Measurements from ENCODE around the gene PPP1R12A.
"Not testable (repeated sequence)": the region's sequence is repeated elsewhere in the genome, so short reads cannot be mapped to it uniquely, and the experiment has no call there.

PPP1R12A gene

DNA sequence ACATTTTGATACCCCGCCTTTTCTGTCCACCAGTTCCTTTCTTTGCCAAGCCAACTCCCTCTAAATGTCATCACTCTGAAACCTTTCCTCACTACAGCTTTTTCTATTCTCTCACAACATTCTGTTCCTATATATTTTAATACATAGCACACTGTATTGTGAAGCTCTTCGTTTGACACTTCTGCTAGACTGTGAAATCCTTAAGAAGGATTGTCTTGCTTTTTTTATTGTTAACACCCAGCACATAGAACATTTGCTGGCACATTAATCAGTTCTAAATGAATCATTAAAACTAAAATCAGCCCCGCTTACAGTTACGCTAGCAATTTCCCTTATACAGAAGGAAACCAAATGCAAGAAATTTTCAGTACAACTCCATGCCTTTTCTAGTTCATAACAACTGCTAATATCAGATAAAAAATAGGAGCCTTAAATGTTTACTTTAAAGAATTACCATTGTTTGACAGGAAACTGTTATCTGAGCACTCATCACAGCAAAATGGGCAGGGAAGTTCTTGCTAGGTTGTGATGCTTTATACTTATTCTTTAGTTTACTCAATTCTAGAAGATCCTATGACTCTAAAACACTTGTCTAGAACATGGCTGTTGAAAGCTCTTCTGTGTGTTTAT is 93.5 kb downstream of the PPP1R12A start:
- DNase-seq: no peak

DNA sequence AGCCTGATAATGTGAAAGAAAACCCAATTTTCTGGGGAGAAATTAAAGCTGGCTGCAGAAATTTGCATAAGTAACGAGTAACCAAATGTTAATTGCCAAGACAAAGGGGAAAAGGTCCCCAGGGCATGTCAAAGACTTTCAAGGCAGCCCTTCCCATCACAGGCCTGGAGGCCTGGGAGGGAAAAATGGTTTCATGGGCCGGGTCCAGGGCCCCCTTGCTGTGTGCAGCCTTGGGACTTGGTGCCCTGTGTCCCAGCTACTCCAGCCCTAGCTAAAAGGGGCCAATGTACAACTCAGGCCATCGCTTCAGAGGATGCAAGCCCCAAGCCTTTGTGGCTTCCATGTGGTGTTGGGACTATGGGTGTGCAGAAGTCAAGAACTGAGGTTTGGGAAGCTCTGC is 96.5 kb downstream of the PPP1R12A start:
- DNase-seq: no peak

GRCh38 chr12:79837575-79837974 is 97.3 kb downstream of the PPP1R12A start:
- no peak for DNase-seq

DNA sequence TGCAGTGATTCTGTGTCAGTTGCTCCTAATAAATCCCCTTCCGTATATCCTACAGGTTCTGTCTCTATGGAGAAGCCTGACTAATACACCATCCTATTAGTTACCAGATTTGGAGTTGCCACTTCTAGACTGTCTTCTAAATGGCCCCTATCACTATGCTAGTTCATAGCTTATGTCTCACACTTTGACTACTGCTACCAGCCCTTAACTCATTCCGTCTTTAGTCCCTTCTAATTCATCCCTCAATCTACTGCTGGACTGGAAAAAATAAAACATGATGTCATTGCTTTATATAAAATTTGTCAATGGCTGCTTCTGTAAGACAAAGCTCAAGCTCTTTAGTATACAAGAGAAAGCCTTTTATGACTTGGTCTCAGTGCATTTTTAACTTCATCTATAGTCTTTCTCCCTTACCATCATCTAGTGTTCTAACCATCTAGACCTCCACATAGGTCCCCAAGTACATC is 99.5 kb downstream of the PPP1R12A start:
- no peak for DNase-seq

GRCh38 chr12:79834712-79835376 is 100.1 kb downstream of the PPP1R12A start:
- peak in 1 of 3 experiments; percentile 70 for DNase-seq

DNA sequence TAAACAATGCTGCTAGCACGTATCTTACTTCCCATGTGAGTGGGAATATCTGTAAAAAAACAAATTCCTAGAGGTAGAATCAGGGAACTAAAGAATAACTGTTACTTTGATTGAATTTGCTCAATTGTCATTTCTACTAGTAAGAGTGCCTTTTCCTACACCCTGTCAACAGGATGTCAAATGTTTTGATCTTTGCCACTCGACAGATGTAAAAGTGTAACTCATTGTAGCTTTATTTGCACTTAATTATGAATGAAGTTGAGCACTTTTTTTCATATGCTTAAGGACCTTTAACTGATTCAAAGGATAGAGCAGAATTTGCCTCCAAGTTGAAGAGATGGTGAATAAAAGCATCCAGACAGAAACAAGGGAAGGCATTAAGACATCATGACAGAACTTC is 104.5 kb downstream of the PPP1R12A start:
- no peak for DNase-seq

DNA sequence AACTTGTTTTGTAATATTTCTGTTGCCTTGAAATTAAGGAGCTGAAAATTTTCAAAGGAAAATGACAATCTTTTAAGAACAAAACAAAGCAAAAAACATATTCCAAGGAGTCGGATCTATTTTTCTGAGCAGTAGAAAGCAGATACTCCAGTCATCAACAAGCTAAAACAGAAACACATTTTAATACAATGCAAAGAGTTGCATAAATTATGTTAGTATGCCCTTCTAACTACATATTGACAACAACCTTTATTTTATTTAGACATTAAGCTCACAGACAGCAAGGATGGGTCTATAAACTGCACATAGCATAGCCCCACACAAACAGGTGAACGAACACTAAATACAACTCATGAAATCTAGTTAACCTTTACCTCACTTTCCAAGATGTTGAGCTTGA is 106.0 kb downstream of the PPP1R12A start:
- DNase-seq: no peak

DNA sequence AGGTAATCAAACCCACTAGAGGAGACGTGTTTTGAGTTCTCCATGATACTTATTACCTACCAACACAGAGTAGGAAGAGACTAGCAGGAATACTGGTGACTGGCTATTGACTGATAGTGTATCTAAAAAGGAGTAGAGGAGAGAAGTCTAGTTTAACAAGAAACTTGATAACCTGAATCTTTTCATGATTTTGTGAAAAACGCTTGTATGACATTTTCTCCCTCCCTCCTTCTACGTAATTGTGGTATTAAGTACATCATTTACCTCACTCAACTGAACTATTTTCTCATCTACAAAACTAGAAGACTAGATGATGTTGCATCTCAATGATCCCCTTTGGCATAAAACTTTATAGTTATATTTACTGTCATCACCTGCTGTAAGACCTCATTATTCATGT is 107.4 kb downstream of the PPP1R12A start:
- DNase-seq: no peak

GRCh38 chr12:79826267-79827128 is 108.4 kb downstream of the PPP1R12A start:
- peak in 1 of 3 experiments; percentile 12 for DNase-seq

DNA sequence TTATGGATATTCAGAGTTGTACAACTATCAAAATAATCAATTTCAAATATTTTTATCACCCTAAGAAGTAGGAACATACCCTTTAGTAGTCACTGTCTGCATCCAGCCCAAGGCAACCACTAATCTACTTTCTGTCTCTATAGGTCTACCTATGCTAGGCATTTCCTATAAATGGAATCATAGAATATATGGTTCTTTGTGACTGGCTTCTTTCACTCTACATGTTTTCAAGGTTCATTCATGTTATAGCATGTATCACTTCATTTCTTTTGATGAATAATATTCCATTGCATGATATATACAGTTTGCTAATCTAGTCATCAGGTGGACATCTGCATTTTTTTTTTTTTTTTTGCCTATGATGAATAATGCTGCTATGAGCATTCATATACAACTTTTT is 112.4 kb downstream of the PPP1R12A start:
- no peak for DNase-seq

DNA sequence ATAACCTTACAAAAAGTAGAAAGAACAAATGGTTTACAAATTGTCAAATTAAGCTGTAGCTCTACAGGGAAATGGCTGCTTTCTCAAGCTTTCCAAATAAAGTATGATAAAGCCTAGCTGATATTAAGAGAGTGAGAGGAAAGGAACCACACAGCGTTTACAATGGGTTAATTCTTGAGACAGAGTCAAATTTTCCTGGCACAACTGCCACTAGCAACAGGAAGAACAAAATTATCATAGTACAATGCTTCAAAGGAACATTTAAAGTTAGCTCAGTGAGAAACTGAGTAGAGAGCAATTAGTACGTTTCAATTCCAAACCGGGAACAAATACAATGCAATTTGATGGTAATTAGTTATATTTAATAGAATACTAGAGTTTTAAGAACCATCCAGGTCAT is 116.0 kb downstream of the PPP1R12A start:
- peak in 1 of 3 experiments; percentile 16 for DNase-seq

GRCh38 chr12:79784366-79785065 is 150.4 kb downstream of the PPP1R12A start:
- DNase-seq: not testable (repeated sequence)

DNA sequence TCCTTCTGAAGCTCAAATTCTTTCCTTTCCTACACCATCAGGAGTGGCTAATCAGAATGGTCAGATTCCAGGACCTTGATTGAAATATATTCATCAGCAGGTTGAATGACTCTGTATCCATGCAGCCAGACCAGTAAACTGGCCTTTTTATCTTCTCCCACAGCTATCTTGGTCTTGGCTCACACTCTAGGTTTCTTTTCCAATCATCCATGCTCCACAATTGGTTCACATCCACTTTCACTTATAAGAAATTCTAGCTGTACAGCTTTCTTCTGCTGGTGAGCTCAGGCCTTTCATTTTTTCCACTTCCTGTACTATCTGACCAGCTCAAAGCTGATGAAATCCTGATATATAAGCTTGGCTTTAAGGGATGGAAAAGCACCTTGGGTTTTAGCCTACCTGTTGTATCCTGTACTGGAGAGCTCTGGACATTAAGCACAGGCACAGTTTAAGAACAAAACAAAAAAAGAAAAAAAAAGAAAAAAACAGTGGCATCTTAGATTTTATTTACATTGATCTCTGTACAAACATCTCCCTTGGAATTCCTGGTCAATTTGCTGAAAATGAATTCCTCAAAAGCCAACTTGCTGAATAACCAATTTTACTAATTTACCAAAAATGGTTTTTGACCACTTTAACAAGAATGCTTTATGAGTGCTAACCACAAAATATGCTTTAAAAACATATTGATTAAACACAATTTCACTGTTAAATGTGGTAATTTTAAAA is 152.6 kb downstream of the PPP1R12A start:
- no peak for DNase-seq

DNA sequence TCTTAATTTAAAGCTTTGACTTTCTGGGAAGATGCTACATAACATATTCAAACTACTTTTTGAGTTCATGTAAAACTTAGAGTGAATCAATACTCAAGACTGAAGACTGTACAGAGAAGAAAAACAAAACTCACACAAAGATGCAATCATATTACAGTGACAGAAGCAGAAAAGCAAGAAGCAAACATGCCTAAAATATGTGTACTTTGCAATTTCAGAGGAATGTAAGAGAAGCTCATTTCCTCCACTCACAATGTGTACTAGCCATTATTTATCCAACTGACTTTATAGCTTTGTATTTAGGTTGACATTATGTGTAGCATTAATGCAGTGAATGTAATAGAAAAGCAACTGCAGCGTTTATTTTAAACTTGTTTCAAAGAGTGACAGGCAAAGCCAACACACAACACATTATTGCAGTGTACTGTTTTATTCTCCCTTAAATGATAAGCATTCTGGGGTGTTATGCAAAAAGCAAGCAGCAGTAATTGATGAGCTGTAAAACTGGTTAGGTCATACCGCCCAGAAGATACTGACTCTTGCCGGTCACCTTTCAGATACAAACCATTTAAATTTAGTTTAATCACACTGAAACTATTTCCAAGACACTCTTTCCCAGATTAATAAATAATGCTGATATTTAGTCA is 156.0 kb downstream of the PPP1R12A start:
- DNase-seq: peak in 2 of 3 experiments; percentile 36 to 69

- no peak for DNase-seq
Measured at GRCh38 chr12:79776111-79776510, 158.8 kb downstream of the PPP1R12A start.

DNA sequence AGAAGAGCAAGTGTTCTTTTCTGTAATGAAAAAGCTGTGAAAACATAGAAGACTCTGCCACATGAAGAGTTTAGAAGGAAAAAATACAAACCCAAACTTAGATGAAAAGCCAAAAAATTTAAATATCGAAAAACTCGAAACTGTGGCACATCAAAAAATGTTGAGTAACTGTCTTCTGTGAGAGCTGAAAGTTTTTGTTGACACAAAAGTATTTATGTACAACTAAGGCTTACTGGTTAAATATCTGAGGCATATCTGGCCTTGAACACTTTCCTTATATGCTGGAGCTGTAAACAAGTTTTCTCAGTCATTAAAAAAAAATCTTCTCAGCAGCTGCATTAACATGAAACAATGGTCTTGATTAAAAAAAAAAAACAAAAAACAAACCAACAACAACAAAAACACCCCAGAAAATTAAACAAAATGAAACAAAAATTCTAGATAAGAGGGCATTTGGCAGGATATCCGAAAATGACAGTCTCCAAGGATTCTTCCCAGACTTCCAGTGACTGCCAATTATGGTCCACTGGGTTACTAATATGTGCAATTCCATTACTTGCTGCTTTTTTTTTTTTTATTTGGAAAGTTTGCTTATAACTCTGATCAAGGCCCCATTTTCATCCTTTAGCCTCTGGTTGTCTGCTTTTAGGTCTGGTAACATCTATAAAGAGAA is 159.4 kb downstream of the PPP1R12A start:
- DNase-seq: no peak

- no peak for DNase-seq
Measured at GRCh38 chr12:79773896-79774295, 161.0 kb downstream of the PPP1R12A start.

GRCh38 chr12:79769860-79770485 is 164.9 kb downstream of the PPP1R12A start:
- DNase-seq: no peak

GRCh38 chr12:79769189-79769859 is 165.6 kb downstream of the PPP1R12A start:
- DNase-seq: no peak
